SK-N-SH treated with all-trans-retinoic acid at 6 μM for 48 hours (cell line): ENCODE data around the gene LCE3C.

Experiments
- CSDC2 ChIP-seq: fragments of 250-450 bp; sonication (Bioruptor Pico); IDR thresholded peaks from 2 replicates; pipeline ENCODE4 v1.5.0; 2020; ENCODE audit warnings: mild to moderate bottlenecking, moderate library complexity
- PATZ1 ChIP-seq: fragments of 250-450 bp; sonication (Bioruptor Pico); IDR thresholded peaks from 2 replicates; pipeline ENCODE4 v1.8.0; 2020; ENCODE audit warnings: mild to moderate bottlenecking, moderate library complexity, borderline replicate concordance
- RARB ChIP-seq: fragments of 250-450 bp; sonication (Bioruptor Pico); IDR thresholded peaks from 2 replicates; pipeline ENCODE4 v1.8.0; 2021; ENCODE audit warnings: mild to moderate bottlenecking, moderate library complexity
- TSHZ2 ChIP-seq: fragments of 250-450 bp; sonication (Bioruptor Pico); IDR thresholded peaks from 2 replicates; pipeline ENCODE4 v1.5.0; 2020; ENCODE audit warnings: mild to moderate bottlenecking, moderate library complexity
- ZFP3 ChIP-seq: fragments of 250-450 bp; sonication (Bioruptor Pico); IDR thresholded peaks from 2 replicates; pipeline ENCODE4 v1.5.0; 2020; ENCODE audit warnings: mild to moderate bottlenecking, moderate library complexity
- ZNF70 ChIP-seq: fragments of 450-650 bp; formaldehyde crosslinking; IDR thresholded peaks from 2 replicates; pipeline ENCODE4 v1.5.0; 2020; ENCODE audit warnings: mild to moderate bottlenecking, moderate library complexity

- TF ChIP-seq PATZ1 (CRISPR knock-in tag) (no peak), TSHZ2 (CRISPR knock-in tag) (no peak), CSDC2 (CRISPR knock-in tag) (no peak), ZNF70 (CRISPR knock-in tag) (no peak), RARB (no peak), ZFP3 (no peak)
Observed at GRCh38 chr1:152643945-152644344, 43.9 kb downstream of the LCE3C start.
